Hindlimb muscle (tissue), 1 donor: ENCODE data around the gene PPTC7. TPM values are rescaled to one million over a fixed set of nuclear protein-coding genes. Genes with fewer than 3 reads are reported as not detected.
"Not testable (repeated sequence)": the region's sequence is repeated elsewhere in the genome, so short reads cannot be mapped to it uniquely, and the experiment has no call there.

Experiments
- DNase-seq: peaks from one replicate; pipeline ENCODE4 v3.0.0-alpha.2; 2013
- polyA plus RNA-seq: library from polyadenylated mRNA; unstranded; fragments of 120-200 nt; gene quantifications from one replicate; pipeline ENCODE4 v1.2.1, GENCODE V29; 2013; ENCODE audit not compliant: insufficient read length

Gene PPTC7
- polyA plus RNA-seq, 1 donor: 10.5 TPM

DNA sequence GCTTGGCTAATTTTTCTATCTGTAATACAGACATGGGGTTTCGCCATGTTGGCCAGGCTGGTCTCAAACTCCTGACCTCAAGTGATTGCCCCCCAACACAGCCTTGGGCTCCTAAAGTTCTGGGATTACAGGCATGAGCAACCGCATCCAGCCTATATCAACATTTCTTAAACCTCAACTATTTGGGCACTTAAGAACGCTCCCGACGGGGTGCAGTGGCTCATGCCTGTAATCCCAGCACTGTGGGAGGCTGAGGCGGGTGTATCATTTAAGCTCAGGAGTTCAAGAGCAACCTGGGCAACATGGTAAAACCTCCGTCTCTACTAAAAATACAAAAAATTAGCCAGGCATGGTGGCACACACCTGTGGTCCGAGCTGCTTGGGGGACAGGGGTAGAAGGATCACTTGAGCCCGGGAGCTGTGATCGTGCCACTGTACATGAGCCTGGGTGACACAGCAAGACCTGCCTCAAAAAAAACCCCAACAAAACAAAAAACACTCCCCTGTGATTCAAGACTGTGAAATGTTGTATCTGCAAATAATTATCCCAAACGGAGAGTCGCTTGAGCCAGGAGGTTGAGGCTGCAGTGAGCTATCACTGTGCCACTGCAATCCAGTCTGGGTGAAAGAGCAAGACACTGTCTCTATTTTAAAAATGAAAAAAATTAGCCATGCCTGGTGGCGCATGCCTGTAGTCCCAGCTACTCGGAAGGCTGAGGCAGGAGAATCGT, 21.5 kb downstream of the PPTC7 start:
- no peak for DNase-seq

DNA sequence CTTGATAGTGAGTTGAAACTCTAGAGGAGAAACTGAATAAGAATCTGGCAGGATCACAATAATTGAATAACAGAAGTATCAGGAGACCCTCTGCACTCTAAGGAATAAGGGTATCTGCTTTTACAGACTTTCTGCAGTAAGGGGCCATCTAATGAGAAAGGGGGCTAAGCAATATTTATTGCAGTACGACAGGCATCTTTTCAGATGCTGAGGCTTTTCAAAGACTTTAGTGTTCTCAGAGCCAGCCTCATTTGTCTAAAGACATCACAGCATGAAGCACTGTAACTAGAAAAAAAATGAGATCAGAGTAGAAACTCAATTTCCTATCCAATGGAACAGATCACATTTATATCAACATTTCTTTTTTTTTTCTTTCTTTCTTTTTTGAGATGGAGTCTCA, 22.2 kb downstream of the PPTC7 start:
- DNase-seq: no peak

- no peak for DNase-seq
Observed at GRCh38 chr12:110560048-110560447, 23.1 kb downstream of the PPTC7 start.

DNA sequence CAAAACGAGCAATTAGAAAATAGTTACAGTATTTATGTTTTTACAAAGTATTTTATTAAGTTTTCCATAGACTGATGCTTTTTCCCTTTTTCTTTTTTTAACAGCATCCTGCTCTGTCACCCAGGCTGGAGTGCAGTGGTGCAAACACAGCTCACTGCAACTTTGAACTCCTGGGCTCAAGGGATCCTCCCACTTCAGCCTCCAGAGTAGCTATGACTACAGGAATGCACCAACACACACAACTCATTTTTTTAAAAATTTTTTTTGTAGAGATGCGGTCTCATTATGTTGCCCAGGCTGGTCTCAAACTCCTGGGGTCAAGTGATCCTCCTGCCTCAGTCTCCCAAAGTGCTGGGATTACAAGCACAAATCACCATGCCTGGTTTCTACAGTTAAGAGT, 24.2 kb downstream of the PPTC7 start:
- not testable (repeated sequence) for DNase-seq

GRCh38 chr12:110557300-110557699, 25.8 kb downstream of the PPTC7 start:
- DNase-seq: no peak

GRCh38 chr12:110556705-110557104, 26.4 kb downstream of the PPTC7 start:
- DNase-seq: no peak

DNA sequence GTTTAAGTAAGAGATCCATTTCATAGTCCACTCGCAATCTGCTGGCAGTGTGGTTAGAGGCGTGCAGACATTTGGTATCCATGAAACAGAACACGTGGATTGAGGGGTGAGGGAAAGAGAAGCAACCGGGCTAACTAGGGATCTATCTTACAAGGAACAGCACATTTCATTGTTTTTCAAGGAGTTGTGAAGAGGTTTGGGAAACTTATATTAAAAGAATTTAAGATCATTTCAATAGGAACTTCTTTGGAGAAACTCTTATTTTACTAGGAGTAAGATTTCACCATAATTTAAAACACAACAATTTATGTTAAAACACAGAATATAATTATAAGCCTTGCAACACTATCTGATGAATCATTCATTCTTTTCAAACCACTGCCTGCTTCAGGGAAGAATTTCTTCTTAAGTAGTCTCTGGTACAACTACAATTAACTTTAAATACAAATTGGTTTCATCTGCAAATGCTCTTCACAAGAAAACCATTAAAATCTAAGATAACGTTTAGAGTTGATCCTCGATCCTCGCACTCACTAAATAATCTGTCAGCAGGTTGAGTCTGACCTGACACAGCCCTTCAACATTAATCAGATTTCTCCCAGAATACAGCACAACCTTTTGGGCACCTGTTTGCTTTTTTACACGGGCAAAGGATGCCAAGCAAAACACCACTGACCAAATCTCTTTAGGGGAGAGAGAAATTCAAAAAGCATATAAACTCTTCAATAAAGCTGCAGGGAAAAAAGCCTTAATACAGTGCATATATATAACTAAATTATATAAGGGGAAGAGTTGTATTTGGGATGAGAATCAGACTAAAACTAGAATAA, 27.3 kb downstream of the PPTC7 start:
- no peak for DNase-seq

DNA sequence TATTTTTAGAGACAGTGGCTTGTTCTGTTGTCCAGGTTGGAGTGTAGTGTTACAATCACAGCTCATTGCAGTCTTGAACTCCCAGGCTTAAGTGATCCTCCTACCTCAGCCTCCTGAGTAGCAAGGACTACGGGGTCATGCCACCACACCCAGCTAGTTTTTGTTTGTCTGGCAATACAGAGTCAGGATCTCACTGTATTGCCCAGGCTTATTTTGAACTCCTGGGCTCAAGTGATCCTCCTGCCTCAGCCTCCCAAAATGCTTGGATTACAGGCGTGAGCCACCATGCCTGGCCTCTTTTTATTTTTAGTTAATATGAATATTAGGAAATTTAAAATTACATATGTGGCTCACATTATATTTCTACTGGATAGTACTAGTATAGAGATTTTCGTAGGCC, 28.9 kb downstream of the PPTC7 start:
- DNase-seq: no peak

DNA sequence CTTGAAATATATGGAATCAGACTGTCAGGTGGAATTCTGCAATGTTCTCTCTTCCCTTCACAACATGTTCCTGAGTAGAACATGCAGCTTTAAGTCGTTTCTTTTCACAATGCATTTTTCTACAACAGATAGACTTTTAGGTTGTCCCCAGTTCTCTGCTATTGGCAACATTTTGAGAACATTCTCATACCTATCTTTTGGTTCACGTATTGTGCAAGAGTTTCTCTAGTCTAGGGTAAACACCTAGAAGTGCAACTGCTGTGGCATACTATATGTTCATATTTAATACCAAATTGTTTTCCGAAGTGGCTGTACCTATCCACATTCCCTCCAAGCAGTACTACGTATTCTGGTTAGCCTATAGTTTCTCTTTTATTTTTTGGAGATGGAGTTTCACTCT, 32.1 kb downstream of the PPTC7 start:
- no peak for DNase-seq

DNA sequence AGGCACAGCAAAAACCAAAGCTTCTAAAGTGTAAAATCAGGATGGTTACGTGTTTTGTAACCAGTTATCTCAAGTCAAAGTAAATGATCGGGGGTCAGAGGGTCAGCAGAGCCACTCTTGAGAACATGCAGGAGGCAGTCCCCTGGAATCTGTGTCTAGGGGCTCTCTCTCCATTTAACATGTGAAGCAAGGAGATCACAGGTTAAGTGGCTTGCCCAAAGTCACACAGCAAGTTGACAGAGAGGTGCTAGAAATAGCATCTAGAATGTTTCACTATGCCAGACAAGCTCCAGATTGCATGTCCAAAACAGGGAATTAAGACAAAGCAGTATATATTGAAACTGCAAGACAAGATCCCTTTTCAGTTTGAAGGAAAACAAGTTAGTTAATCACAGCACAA, 33.4 kb downstream of the PPTC7 start:
- DNase-seq: no peak

DNA sequence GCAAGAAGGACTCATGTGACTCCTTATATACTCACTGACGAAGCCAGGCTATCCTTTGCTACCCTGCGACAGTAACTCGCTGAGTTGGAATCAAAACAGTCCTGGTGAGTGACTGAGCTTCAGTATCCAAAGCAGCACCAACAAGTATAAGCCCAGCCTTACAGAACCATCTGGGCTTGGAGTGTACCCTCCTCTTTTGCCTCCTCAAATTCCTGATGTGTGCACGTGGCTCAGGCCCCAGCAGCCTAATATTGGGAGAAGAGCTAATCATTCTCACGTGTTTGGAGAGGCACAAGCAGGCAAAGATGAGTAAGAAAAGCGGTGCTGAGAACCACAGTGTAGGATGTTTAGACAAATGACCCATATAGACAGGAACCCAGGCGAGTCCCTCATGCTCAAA, 34.4 kb downstream of the PPTC7 start:
- DNase-seq: no peak

- DNase-seq: no peak
Observed at GRCh38 chr12:110547090-110547489, 36.0 kb downstream of the PPTC7 start.

DNA sequence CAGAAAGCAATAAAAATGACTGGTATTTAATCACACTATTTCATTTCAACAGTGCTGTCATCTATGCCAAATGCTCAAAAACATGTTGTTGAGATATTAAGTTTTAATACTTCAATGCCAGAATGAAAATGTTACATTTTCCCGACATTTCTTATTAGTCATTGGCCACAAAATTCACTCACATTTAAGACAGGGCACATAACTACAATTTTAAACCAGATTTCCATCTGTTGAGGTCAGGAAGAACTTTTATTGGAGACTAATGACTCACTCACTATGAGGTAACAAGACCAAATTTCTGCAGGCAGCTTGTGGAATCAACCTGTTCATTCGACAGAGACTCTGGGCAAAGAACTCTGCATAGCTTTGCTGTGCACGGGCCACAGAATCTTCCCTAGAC, 36.8 kb downstream of the PPTC7 start:
- no peak for DNase-seq

GRCh38 chr12:110545812-110546211, 37.3 kb downstream of the PPTC7 start:
- no peak for DNase-seq

DNA sequence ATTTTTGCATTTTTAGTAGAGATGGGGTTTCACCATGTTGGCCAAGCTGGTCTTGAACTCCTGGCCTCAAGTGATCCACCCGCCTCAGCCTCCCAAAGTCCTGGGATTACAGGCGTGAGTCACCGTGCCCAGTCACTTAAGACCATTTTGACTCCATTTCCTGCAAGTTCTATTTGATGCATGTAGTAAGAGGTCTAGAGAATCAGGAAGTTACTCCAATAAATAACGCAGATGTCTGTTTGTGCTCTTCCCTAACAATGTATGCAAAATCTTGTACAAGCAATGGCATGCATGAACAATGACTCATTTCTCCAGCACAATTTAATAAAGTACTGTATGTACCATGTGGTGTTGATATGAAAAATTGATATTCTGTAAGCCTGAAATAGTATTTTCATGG, 37.9 kb downstream of the PPTC7 start:
- not testable (repeated sequence) for DNase-seq

DNA sequence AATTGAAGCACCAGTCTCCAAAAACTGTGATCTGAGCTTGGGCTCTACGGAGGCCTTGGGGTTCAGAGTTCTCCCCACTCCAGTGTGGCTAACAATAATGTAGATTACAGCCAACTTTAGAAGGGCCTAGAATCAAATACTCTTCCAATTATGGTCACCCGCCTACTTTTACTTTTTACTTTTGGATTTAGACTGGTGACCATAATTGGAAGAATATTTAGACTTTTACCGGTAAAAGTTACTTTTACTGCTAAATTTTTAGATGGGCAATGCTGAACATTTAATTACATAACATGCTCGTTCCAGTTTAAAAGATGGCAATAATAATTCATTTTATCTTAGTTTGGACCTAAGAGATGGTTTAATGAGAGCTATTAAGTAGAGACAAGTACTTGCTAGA, 39.2 kb downstream of the PPTC7 start:
- DNase-seq: no peak

DNA sequence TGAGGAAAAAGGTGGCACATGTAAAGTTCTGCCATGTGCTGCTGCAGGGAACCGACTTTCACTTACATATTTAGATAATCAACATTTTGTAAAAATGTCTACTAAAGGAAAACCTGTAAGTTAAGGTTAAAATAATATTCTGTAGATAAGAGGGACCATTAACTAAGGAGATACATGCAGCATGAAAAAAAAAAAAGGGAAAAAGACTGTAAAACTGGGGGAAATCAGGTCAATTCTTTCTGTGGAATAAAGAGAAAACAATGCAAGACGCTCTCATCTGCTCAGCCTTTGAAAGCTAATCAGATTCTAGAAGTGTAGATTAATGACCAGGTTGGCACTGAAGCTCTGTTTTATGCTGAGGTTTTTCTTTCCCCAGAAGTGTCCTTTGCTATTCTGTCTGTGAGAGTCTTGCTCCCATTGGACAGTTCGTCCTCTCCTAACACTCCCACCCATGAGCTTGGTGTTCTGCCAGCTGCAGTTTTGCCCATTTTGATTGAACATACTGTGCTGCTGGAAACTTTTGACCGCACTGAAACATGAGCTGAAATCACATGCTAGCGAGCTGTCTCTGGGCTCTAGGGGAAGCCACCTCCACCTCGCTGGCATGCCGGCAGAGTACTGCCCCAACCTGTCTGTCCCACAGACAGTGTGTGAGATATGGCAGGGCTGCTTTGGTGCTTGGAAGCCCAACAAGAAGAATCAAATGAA, 39.7 kb downstream of the PPTC7 start:
- peak; percentile 62 for DNase-seq

DNA sequence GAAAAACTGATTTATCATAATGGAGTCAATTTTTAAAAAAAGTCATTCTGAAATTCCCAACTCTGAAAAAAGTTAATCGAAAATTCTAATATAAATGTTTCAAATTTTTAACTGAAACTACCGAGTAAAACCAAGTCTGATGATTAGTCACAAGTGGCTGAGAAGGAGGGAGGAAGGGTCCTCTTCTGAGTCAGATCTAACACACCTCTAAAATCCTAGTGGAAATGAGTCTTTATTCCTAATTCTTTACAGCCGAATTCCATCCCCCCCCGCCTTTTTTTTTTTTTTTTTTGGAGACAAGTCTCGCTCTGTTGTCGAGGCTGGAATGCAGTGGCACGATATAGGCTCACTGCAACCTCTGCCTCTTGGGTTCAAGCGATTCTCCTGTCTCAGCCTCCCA, 43.1 kb downstream of the PPTC7 start:
- no peak for DNase-seq

- DNase-seq: no peak
Observed at GRCh38 chr12:110538869-110539622, 44.1 kb downstream of the PPTC7 start.

- DNase-seq: no peak
Observed at GRCh38 chr12:110537605-110538409, 45.3 kb downstream of the PPTC7 start.

DNA sequence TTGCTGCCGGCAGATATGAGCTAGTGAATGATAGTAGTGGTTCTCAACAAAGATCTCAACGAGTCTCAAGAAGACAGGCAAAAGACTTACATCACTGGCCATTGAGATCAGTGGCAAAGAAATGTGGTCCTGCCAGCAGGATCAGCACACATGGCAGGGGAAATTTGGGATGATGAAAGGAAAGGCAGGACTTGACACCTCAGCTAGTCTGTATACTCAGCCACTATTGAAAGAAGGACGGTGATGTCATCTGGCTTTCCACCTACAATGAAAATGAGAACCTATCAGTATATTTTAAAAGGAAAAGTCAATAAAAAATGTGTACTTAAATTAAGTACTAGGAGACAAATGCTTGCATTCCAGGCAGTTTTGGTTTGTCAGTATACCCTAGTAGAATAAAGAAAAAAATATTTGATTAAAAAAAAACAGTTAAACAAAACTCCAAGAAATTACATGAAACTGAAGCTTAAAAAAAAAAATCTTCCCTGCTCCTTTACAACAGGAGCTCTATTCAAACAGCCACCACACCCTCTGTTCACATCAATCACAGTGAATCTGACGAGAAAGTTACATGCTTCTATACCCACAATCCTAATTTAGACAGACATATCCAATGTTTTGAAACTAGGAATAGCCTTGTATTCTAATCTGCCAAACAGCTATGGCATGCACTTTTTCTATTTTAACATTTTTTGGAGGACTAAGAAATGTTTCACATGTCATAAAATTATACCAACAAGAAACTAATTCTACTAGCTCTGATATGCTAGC, 46.1 kb downstream of the PPTC7 start:
- no peak for DNase-seq
